Natural killer cell (primary cell): Measurements from ENCODE around the gene PIEZO1. TPM values are rescaled to one million over a fixed set of nuclear protein-coding genes. Genes with fewer than 3 reads are reported as not detected.

Experiments used
- ATAC-seq, 3 donors: fragments of 150-1000 bp in 2 of 3; fragments of 200-7000 bp in 1 of 3; cut with Tn5 transposase; 1 replicate in 1 of 3; 2 replicates in 2 of 3; pipeline ENCODE4 v1.10.0; 2021; ENCODE audit warnings: mild to moderate bottlenecking in 2 of 3, moderate library complexity in 2 of 3
- DNase-seq, 2 donors: peaks; one replicate each; pipeline versions ENCODE4 v3.0.0 to v3.0.0-alpha.2; 2013 to 2021; ENCODE audit warnings: mixed read lengths in 1 of 2
- H3K27ac ChIP-seq: one replicate; pipeline ENCODE4 v1.5.1; 2013; ENCODE audit warnings: mild to moderate bottlenecking, low read length
- H3K27me3 ChIP-seq: one replicate; pipeline ENCODE4 v1.6.1; 2013; ENCODE audit warnings: low read length; ENCODE audit not compliant: control insufficient read depth, insufficient read depth
- H3K36me3 ChIP-seq: one replicate; pipeline ENCODE4 v1.6.1; 2013; ENCODE audit warnings: low read length; ENCODE audit not compliant: control insufficient read depth, insufficient read depth
- H3K4me1 ChIP-seq: one replicate; pipeline ENCODE4 v1.6.1; 2013; ENCODE audit warnings: low read length; ENCODE audit not compliant: control insufficient read depth, insufficient read depth
- H3K4me3 ChIP-seq: one replicate; pipeline ENCODE4 v1.5.1; 2013; ENCODE audit warnings: low read length
- H3K9me3 ChIP-seq: one replicate; pipeline ENCODE4 v1.6.1; 2013; ENCODE audit warnings: low read length; ENCODE audit not compliant: control insufficient read depth, insufficient read depth
- H3K27ac Mint-ChIP-seq, 2 donors: one replicate each; pipeline ENCODE4 v1.8.0; 2022; ENCODE audit warnings: mild to moderate bottlenecking in 2 of 2, mixed read lengths in 2 of 2, moderate library complexity in 1 of 2
- H3K27me3 Mint-ChIP-seq, 2 donors: one replicate each; pipeline ENCODE4 v1.8.0; 2022; ENCODE audit warnings: low read depth in 2 of 2, mixed read lengths in 2 of 2
- H3K36me3 Mint-ChIP-seq: one replicate; pipeline ENCODE4 v1.8.0; 2022; ENCODE audit warnings: mixed read lengths
- H3K4me1 Mint-ChIP-seq, 2 donors: one replicate each; pipeline ENCODE4 v1.8.0; 2022; ENCODE audit warnings: mixed read lengths in 2 of 2
- H3K4me3 Mint-ChIP-seq: one replicate; pipeline ENCODE4 v1.8.0; 2022; ENCODE audit warnings: mild to moderate bottlenecking, moderate library complexity, mixed read lengths
- H3K9me3 Mint-ChIP-seq, 2 donors: one replicate each; pipeline ENCODE4 v1.8.0; 2022; ENCODE audit warnings: mixed read lengths in 2 of 2
- WGBS: methylation state at CpG from one replicate; pipeline ENCODE4 v1.1.7; 2013; ENCODE audit warnings: missing lambda C conversion rate; ENCODE audit not compliant: insufficient coverage; 5-methylcytosine and 5-hydroxymethylcytosine counted together
- intact Hi-C: fragments of 100-400 bp; cut with micrococcal nuclease; formaldehyde crosslinking; loops from one replicate; pipeline ENCODE4 v1.14.2; 2022
- total RNA-seq, 4 donors: library from RNA; stranded (reverse); fragments of 120-200 nt in 1 of 4; gene quantifications; one replicate each; pipeline versions ENCODE4 v1.2.3 to v1.2.4, GENCODE V29; 2013 to 2022
- TF ChIP-seq, protein P1 (sequence below): fragments of 200-600 bp; IDR thresholded peaks from one replicate; pipeline ENCODE4 v1.8.0; 2022; ENCODE audit warnings: antibody characterized with exemption

PIEZO1 gene
- total RNA-seq, 3 donors from 2014 or later (not counting 1 experiment from before 2014, with no cell fraction given) = 172 to 197 (median 183) TPM

DNA sequence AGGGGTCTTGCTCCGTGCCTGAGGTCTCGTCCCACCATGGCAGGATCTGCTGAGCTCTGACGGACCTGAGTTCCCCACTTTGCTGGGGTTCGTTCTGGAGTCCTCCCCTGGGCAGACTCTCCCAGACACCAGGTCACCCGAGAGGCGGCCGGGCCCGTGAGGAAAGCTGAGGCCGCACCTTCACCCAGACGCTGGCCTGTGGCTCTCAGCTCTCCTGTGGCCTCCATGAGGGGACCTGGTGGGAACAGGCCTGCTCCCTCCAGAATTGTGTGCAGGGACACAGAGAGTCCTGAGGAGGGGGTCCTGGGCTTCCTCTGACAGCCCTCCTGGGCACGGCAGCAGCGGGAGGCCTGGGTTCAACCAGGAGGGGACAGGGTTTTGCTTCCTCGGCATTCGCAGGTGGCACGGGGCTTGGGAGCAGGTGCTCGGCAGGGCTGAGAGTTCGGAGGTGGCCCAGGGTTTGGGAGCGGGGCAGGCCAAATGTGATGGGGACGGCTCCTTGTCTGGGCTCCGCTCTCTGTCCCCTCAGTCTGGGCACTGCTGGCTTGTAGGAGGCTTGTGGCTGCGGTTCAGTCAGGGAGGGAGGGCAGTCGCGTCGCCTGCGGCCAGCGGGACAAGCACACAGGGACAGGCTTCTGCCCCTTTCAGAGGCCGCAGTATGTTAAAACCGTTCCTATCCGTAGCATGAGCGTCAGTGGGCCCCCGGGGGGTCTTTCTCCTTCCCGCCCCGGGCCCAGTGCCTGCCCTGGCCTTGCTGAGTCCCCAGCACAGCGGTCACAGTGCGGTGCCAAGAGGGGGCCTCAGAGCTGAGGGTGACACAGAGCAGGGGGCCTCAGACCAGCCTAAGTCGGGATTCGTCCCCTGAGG is 90.6 kb downstream of the PIEZO1 start:
- Mint-ChIP-seq H3K9me3 (no peaks in the 10 kb centered on the region), H3K4me1 (peaks cover 14 to 46% of the 10 kb centered on the region in 2 donors), H3K4me3 (peak overlapping the region; percentile 42), H3K36me3 (no peaks in the 10 kb centered on the region), H3K27ac (peak overlapping the region; percentile 21 to 68), H3K27me3 (no peaks in the 10 kb centered on the region)
- no peak for DNase-seq
- Histone ChIP-seq H3K27ac (no peak overlapping the region), H3K4me1 (peaks cover 66% of the 10 kb centered on the region), H3K27me3 (no peaks in the 10 kb centered on the region), H3K9me3 (no peaks in the 10 kb centered on the region), H3K4me3 (no peak overlapping the region), H3K36me3 (peaks cover 46% of the 10 kb centered on the region)
- 91% methylated on average over 37 of the region's 37 CpGs for WGBS
- intact Hi-C loops = no loop called here
- no peak for ATAC-seq
- TF ChIP-seq, protein P1, sequence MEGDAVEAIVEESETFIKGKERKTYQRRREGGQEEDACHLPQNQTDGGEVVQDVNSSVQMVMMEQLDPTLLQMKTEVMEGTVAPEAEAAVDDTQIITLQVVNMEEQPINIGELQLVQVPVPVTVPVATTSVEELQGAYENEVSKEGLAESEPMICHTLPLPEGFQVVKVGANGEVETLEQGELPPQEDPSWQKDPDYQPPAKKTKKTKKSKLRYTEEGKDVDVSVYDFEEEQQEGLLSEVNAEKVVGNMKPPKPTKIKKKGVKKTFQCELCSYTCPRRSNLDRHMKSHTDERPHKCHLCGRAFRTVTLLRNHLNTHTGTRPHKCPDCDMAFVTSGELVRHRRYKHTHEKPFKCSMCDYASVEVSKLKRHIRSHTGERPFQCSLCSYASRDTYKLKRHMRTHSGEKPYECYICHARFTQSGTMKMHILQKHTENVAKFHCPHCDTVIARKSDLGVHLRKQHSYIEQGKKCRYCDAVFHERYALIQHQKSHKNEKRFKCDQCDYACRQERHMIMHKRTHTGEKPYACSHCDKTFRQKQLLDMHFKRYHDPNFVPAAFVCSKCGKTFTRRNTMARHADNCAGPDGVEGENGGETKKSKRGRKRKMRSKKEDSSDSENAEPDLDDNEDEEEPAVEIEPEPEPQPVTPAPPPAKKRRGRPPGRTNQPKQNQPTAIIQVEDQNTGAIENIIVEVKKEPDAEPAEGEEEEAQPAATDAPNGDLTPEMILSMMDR = no peak

DNA sequence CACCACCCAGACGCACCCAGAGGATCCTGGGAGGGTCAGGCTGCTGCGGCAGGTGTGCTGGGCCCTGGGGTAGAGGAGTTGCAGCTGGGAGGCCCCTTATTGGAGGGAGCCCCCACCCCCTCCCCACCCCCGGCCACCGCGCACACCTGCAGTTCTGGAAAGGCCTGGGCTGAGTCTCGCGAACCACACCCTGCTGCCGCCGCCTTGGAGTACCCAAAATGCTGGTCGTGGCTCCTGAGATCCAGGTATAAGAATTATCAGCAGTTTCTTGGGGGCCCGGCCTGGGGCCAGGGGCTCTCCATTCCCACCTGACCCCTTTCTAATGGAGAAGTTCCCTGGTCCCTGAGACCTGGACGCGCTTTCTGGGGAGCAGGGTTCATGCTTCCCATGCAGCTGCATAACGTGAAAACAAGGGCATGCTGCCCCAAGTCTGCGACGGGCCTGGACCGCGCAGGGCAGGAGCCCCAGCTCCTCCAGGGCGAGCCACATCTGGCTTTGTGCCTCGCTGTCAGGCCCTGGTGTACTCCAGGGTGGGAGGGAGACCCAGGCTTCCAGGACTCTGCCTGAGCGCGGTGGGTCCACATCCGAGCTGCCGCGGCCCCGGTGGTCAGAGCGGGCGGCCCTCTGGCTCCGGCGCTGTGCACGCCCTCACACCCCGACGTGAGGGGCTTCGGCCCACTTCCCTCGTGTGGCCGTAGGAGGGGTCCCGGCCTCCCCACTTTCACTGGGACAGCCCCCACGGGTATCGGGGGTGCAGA is 91.4 kb downstream of the PIEZO1 start:
- Histone ChIP-seq H3K27ac (no peak overlapping the region), H3K4me1 (peaks cover 58% of the 10 kb centered on the region), H3K36me3 (peaks cover 38% of the 10 kb centered on the region), H3K27me3 (no peaks in the 10 kb centered on the region), H3K4me3 (no peak overlapping the region), H3K9me3 (no peaks in the 10 kb centered on the region)
- H3K4me3 Mint-ChIP-seq = no peak overlapping the region
- ATAC-seq (no peak), DNase-seq (no peak)
- H3K27me3 Mint-ChIP-seq = no peaks in the 10 kb centered on the region
- no peaks in the 10 kb centered on the region for H3K9me3 Mint-ChIP-seq
- no peak overlapping the region for H3K27ac Mint-ChIP-seq
- intact Hi-C loops = no loop called here
- no peaks in the 10 kb centered on the region for H3K36me3 Mint-ChIP-seq
- peaks cover 14 to 46% of the 10 kb centered on the region in 2 donors for H3K4me1 Mint-ChIP-seq
- WGBS = 91% methylated on average over 38 of the region's 39 CpGs
- TF ChIP-seq, protein P1 = no peak

DNA sequence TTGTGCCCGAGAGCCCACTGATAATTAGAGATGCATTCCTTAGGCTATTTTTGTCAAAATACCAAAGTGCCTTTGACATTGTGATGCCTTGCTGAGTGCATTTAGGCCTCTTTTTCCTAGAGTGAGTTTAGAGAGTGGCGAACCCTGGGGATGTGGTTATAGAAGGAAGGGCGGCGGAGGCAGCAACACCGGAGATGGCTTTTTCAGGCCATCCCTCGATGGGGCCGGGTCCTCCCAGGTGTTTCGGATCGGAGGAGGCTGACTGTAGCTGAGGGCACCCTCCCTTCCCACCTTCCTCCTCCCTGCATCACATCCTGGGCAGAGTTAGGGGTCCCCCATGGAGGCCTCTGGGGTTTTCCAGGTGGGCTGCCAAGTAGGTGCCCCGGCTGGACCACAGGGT is 92.2 kb downstream of the PIEZO1 start:
- Mint-ChIP-seq H3K27me3 (no peaks in the 10 kb centered on the region), H3K4me1 (peaks cover 14 to 40% of the 10 kb centered on the region in 2 donors), H3K4me3 (peak overlapping the region; percentile 68), H3K36me3 (no peaks in the 10 kb centered on the region), H3K9me3 (no peaks in the 10 kb centered on the region), H3K27ac (peak overlapping the region in 1 of 2 donors; percentile 69)
- ATAC-seq = no peak
- intact Hi-C loops = no loop called here
- Histone ChIP-seq H3K36me3 (peaks cover 30% of the 10 kb centered on the region), H3K4me3 (no peak overlapping the region), H3K9me3 (no peaks in the 10 kb centered on the region), H3K27ac (peak overlapping the region; percentile 28), H3K4me1 (peaks cover 50% of the 10 kb centered on the region), H3K27me3 (no peaks in the 10 kb centered on the region)
- TF ChIP-seq, protein P1 = no peak
- 41% methylated on average over 10 of the region's 10 CpGs for WGBS
- peak in 1 of 2 donors; percentile 45 for DNase-seq
